ENCODE data around the gene TMOD1.

DNA sequence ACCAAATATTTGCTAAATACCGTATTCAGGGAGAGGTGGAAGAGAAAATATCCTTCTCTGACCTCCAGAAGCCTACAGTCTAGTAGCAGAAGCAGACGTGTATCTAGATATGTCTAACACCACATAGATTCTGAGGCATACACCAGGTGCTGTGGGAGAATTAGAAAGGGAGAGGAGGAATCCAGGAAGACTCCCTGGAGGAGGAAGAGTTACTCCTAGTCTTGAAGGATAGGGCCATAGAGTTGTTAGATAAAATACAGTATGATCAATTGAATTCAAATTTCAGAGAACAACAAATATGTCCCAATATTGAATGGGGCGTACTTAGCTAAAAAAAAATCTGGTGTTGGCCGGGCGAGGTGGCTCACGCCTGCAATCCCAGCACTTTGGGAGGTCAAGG, 58.7 kb downstream of the TMOD1 start:
- TF ChIP-seq CTCF (IDR thresholded peaks at IDR 0.05) (no peak), ZFX (IDR thresholded peaks at IDR 0.05; ENCODE audit: borderline replicate concordance) (no peak)

Data from 22Rv1 (cell line).